Measurements from ENCODE around the gene CFAP300.

CFAP300 gene

GRCh38 chr11:102073253-102073652, 26.0 kb downstream of the CFAP300 start:
- DNase-seq (ENCODE audit: low read depth), result no peak

DNA sequence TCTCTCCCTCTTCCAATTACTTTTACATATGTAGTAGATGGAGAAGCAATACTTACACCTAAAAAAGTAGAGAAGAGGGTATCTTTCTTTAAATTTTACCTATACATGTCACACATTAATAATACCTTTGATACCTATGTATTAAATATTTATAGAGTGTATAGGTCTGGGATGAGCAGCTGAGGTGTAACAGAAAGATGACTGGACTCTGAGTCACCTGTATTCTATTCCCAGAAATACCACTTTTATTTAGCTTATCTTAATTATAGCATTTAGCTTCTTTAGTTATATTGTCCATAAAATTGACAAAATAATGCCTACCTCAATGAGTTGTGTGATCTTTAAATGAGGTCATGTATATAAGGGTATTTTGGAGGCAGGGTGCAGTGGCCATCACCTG, 32.4 kb downstream of the CFAP300 start:
- DNase-seq (ENCODE audit: low read depth), result no peak

- no peak for DNase-seq (ENCODE audit: low read depth)
Observed at GRCh38 chr11:102081313-102081712, 34.1 kb downstream of the CFAP300 start.

- no peak for DNase-seq (ENCODE audit: low read depth)
Observed at GRCh38 chr11:102085864-102086551, 38.8 kb downstream of the CFAP300 start.

GRCh38 chr11:102097186-102097585, 49.9 kb downstream of the CFAP300 start:
- DNase-seq (ENCODE audit: low read depth), result no peak

GRCh38 chr11:102099755-102100154, 52.5 kb downstream of the CFAP300 start:
- no peak for DNase-seq (ENCODE audit: low read depth)

- DNase-seq (ENCODE audit: low read depth), result no peak
Observed at GRCh38 chr11:102108734-102109440, 61.6 kb downstream of the CFAP300 start.

- peak; percentile 40 for DNase-seq (ENCODE audit: low read depth)
Observed at GRCh38 chr11:102109896-102110760, 62.9 kb downstream of the CFAP300 start, which contains the start of gene YAP1. Gene YAP1 (plus strand): TSS chr11:102110447. CDS start chr11:102110849, 402 bp downstream.

GRCh38 chr11:102110761-102111010, 63.4 kb downstream of the CFAP300 start:
- DNase-seq (ENCODE audit: low read depth), result no peak

DNA sequence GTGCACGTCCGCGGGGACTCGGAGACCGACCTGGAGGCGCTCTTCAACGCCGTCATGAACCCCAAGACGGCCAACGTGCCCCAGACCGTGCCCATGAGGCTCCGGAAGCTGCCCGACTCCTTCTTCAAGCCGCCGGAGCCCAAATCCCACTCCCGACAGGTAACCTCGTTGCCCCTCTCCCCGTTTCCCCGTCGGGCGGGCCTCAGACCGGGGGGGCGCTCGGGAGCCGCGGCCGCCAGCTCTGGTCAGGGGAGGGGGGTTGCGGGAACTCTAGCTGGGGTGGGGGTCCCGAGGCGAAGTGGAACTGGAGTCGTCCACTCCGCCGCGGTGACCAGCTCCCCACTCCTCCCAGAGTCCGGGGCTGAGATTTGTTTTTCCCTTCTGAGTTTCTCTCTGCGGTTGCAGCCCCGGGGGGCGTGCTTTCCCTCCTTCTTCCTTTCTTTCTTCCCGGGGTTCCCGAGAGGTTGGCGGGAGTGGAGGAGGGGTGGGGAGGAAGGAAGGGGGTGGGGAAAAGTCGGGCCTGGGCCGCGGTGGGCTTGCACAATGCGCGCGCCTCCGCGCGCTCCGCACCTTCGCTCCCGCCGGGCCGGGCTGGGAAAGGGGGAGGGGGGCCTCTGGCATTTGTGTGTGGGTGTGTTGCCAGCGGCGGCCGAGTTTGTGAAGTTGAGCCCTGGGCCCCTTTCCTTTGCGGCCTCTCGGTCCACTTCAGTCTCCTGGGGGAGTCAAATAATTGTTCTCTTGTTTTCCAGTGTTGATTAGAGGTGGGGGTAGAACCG, 64.0 kb downstream of the CFAP300 start:
- DNase-seq (ENCODE audit: low read depth), result no peak

GRCh38 chr11:102111787-102112508, 64.7 kb downstream of the CFAP300 start:
- DNase-seq (ENCODE audit: low read depth), result no peak

DNA sequence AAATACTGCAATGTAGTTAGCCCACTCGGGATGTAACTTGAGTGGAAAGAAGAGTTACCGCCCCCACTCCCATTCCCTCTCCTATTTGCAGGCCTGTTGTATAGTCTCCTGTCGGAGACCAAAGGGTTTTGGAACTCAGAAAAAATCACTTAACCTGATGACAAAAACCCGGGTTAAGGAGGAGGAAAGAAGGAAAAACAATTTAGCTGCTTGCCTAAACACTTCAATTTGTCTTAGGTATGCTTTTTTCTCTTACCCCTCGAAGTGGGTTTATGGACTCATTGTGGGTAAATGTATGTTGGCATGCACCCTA, 65.2 kb downstream of the CFAP300 start:
- no peak for DNase-seq (ENCODE audit: low read depth)

DNA sequence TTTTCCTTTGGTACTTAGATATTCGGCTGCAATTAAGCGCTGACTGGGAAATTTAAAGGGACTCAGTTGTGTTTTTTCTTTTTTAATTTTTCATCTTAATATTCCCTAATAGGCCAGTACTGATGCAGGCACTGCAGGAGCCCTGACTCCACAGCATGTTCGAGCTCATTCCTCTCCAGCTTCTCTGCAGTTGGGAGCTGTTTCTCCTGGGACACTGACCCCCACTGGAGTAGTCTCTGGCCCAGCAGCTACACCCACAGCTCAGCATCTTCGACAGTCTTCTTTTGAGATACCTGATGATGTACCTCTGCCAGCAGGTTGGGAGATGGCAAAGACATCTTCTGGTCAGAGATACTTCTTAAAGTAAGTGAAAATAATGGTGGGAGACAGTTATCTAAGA, 66.8 kb downstream of the CFAP300 start:
- no peak for DNase-seq (ENCODE audit: low read depth)

DNA sequence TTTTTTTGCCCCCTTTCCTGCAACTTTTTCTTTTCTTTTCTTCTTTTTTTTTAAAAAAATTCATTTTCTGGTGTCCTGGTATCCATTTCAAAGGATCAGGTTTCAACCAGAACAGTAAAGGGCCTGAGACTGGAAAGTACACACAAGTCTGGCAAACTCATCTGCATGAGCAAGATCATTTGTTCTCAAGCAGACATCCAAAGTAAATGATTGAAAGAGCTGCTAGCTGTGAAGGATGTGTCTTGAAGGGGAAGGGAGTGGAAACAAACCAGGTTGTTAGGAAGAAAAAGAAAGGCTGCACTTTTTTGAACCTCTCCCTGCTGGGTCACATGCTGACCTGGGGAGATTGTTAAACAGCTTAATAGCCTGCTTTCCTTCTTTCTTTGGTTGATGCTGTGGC, 68.3 kb downstream of the CFAP300 start:
- DNase-seq (ENCODE audit: low read depth), result no peak

DNA sequence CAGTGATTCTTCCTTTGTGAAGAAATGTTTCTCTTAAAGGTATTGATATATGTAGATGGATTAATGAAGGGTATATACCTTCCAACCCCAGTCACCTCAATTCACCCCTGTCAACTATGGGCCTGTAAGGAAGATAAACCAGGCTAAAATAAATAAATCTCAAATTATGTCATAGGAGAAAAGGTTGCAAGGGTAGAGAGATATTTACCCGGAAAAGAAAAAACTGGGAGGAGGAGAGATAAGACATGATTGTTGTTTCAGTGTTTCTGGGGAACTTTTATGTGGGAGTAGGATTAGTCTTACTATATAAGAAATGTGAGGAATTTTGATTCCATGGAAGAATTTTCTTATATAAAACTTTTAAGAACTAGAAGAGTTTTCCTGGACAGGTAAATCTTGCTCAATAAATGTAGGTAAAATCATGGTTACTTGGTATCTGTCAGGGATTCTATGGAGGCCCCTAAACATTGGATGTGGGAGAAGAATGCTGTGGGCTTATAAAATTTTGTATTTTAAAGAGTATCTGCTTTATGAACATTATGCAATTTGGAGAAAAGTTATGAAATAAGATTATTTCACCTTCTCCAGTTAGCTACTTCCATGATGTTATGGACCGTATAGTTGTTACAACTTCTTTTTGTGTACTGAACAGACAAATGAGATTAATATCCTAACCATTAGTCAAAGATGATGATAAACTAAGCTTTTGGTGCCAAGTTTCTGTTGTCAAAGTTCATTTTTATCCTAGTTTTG, 69.4 kb downstream of the CFAP300 start:
- no peak for DNase-seq (ENCODE audit: low read depth)

DNA sequence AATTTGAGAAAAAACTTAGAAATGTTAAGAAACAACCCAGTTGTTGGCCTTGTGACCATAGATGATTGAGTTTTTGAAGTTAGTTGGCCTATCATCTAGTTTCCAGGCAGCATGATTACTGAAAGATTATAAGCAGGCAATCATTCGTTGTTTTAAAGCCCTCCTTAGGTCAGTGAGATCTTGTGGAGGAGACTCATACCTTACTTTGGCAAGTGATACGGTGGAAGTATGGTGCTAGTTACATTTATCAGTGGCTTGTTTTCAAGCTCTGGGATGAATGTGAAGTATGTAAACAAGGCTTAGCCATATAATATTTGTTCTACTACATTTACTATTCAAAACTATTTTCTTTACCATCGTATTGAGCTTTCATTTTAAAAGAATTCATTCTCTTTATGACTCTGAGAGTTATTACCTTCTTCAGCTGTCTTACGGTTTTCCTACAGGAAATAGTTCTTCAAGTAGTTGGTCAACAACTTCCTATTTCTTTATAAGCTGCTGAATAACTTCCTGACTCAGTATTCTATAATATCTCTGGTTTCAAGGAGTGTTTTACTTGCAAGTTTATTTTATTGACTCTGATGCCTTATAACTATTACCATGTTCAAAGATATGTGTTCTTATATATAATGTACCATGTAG, 70.4 kb downstream of the CFAP300 start:
- no peak for DNase-seq (ENCODE audit: low read depth)

- DNase-seq (ENCODE audit: low read depth), result no peak
Observed at GRCh38 chr11:102118937-102119336, 71.7 kb downstream of the CFAP300 start.

GRCh38 chr11:102119997-102120396, 72.8 kb downstream of the CFAP300 start:
- DNase-seq (ENCODE audit: low read depth), result no peak

GRCh38 chr11:102120437-102120973, 73.3 kb downstream of the CFAP300 start:
- DNase-seq (ENCODE audit: low read depth), result no peak

- DNase-seq (ENCODE audit: low read depth), result no peak
Observed at GRCh38 chr11:102121329-102121728, 74.1 kb downstream of the CFAP300 start.
